Body of pancreas (tissue), 4 donors: Measurements from ENCODE around the gene LYPLA2.

Source experiments
- POLR2A ChIP-seq, 3 donors: fragments of 450-650 bp; IDR thresholded peaks; one replicate each; pipeline ENCODE4 v1.6.1; 2016; ENCODE audit warnings: antibody characterized with exemption in 3 of 3, mild to moderate bottlenecking in 2 of 3
- TF ChIP-seq, protein P1 (sequence below), 7 experiments: fragments of 450-650 bp in 4 of 7; fragments of 200-600 bp in 3 of 7; sonication (generic) in 3 of 7; IDR thresholded peaks; one replicate each; pipeline ENCODE4 v1.5.1; 2016 to 2019; ENCODE audit warnings: antibody characterized with exemption in 7 of 7

DNA sequence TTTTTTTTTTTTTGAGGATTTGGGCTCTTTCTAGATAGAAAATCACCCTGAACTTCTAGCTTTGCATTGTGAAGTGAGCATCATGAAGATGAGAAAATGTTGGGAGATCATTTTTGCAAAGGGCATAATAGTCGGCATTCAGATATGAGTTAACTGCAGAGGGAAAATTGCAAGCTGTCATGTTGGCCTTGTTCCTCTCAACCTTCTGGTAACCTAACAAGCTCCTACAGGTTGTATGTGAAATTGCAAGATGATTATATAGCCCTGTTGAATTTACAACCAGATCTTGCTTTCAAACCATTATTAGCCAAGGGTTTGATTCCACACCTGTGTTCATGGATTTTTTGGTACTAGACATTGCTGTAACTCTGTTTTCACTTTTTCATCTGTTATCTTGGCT, 45.4 kb upstream of the LYPLA2 start:
- TF ChIP-seq, protein P1, sequence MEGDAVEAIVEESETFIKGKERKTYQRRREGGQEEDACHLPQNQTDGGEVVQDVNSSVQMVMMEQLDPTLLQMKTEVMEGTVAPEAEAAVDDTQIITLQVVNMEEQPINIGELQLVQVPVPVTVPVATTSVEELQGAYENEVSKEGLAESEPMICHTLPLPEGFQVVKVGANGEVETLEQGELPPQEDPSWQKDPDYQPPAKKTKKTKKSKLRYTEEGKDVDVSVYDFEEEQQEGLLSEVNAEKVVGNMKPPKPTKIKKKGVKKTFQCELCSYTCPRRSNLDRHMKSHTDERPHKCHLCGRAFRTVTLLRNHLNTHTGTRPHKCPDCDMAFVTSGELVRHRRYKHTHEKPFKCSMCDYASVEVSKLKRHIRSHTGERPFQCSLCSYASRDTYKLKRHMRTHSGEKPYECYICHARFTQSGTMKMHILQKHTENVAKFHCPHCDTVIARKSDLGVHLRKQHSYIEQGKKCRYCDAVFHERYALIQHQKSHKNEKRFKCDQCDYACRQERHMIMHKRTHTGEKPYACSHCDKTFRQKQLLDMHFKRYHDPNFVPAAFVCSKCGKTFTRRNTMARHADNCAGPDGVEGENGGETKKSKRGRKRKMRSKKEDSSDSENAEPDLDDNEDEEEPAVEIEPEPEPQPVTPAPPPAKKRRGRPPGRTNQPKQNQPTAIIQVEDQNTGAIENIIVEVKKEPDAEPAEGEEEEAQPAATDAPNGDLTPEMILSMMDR (IDR thresholded peaks at IDR 0.05): peak in 6 of 7 experiments; percentile 32 to 79 (median 70)
- no peak for TF ChIP-seq POLR2A (IDR thresholded peaks at IDR 0.05)
